Nephron progenitor cell (in vitro differentiated cells): ENCODE measurements around the gene GRK3.

Experiments
- DNase-seq: peaks from one replicate; pipeline ENCODE4 v3.0.0; 2021
- H3K27ac Mint-ChIP-seq: 2 replicates; pipeline ENCODE4 v1.8.0; 2021; ENCODE audit warnings: mild to moderate bottlenecking, moderate library complexity, mixed read lengths
- H3K27me3 Mint-ChIP-seq: 2 replicates; pipeline ENCODE4 v1.8.0; 2021; ENCODE audit warnings: mild to moderate bottlenecking, low read depth, mixed read lengths; ENCODE audit not compliant: poor library complexity
- H3K36me3 Mint-ChIP-seq: 2 replicates; pipeline ENCODE4 v1.8.0; 2021; ENCODE audit warnings: low read depth, mixed read lengths
- H3K4me1 Mint-ChIP-seq: 2 replicates; pipeline ENCODE4 v1.8.0; 2021; ENCODE audit warnings: mixed read lengths
- H3K4me3 Mint-ChIP-seq: 2 replicates; pipeline ENCODE4 v1.8.0; 2021; ENCODE audit warnings: mild to moderate bottlenecking, moderate library complexity, mixed read lengths
- H3K9me3 Mint-ChIP-seq: 2 replicates; pipeline ENCODE4 v1.8.0; 2021; ENCODE audit warnings: mild to moderate bottlenecking, moderate library complexity, mixed read lengths
- CTCF ChIP-seq: fragments of 200-600 bp; sonication (generic); IDR thresholded peaks from 2 replicates; pipeline ENCODE4 v1.5.0; 2021; ENCODE audit warnings: antibody characterized with exemption

Gene GRK3

GRCh38 chr22:25729016-25729995 lies 164.8 kb downstream of the GRK3 start:
- H3K27ac Mint-ChIP-seq = peak overlapping the region; percentile 35
- peaks cover 24% of the 10 kb centered on the region for H3K4me1 Mint-ChIP-seq
- no peak for TF ChIP-seq CTCF
- H3K36me3 Mint-ChIP-seq = peaks cover 4% of the 10 kb centered on the region
- peaks cover 7% of the 10 kb centered on the region for H3K27me3 Mint-ChIP-seq
- no peak overlapping the region for H3K4me3 Mint-ChIP-seq
- no peaks in the 10 kb centered on the region for H3K9me3 Mint-ChIP-seq
- DNase-seq = no peak

GRCh38 chr22:25735650-25736049 lies 171.2 kb downstream of the GRK3 start:
- Mint-ChIP-seq H3K4me3 (no peak overlapping the region), H3K27ac (no peak overlapping the region), H3K9me3 (no peaks in the 10 kb centered on the region), H3K4me1 (no peaks in the 10 kb centered on the region), H3K27me3 (peaks cover 17% of the 10 kb centered on the region), H3K36me3 (no peaks in the 10 kb centered on the region)
- TF ChIP-seq CTCF = no peak
- no peak for DNase-seq

- no peak for TF ChIP-seq CTCF
- H3K9me3 Mint-ChIP-seq = no peaks in the 10 kb centered on the region
- no peaks in the 10 kb centered on the region for H3K4me1 Mint-ChIP-seq
- peaks cover 17% of the 10 kb centered on the region for H3K27me3 Mint-ChIP-seq
- no peaks in the 10 kb centered on the region for H3K36me3 Mint-ChIP-seq
- H3K27ac Mint-ChIP-seq = no peak overlapping the region
- no peak overlapping the region for H3K4me3 Mint-ChIP-seq
- DNase-seq = no peak
Observed at GRCh38 chr22:25736378-25737011, 172.0 kb downstream of the GRK3 start.

- no peak for TF ChIP-seq CTCF
Observed at GRCh38 chr22:25739659-25740344, 175.3 kb downstream of the GRK3 start.

GRCh38 chr22:25741692-25742626 lies 177.5 kb downstream of the GRK3 start, which contains the start of gene MYO18B:
Gene MYO18B (plus strand): TSS chr22:25742188. CDS start chr22:25761093, 18,905 bp downstream.
- Mint-ChIP-seq H3K27me3 (peaks cover 16% of the 10 kb centered on the region), H3K4me3 (no peak within 1 kb of the TSS), H3K27ac (peak within 1 kb of the TSS; percentile 29), H3K36me3 (no peaks in the 10 kb centered on the region), H3K9me3 (no peaks in the 10 kb centered on the region), H3K4me1 (no peaks in the 10 kb centered on the region)
- no peak for DNase-seq
- no peak for TF ChIP-seq CTCF

More at GRCh38 chr22:25739659-25740344, 175.3 kb downstream of the GRK3 start:
- H3K27ac Mint-ChIP-seq = no peak overlapping the region
- DNase-seq = no peak
- no peaks in the 10 kb centered on the region for H3K4me1 Mint-ChIP-seq
- peaks cover 14% of the 10 kb centered on the region for H3K27me3 Mint-ChIP-seq
- no peak overlapping the region for H3K4me3 Mint-ChIP-seq
- H3K9me3 Mint-ChIP-seq = no peaks in the 10 kb centered on the region
- H3K36me3 Mint-ChIP-seq = no peaks in the 10 kb centered on the region
